HG03280 (cell line): ENCODE measurements around the gene HSD17B12.
"Not testable (repeated sequence)": the region's sequence is repeated elsewhere in the genome, so short reads cannot be mapped to it uniquely, and the experiment has no call there.

Source experiments
- ATAC-seq: cut with Tn5 transposase; IDR thresholded peaks from one replicate; pipeline ENCODE4 v1.9.1; 2021; ENCODE audit warnings: mild to moderate bottlenecking, moderate library complexity; ENCODE audit not compliant: unreplicated experiment

The HSD17B12 gene

GRCh38 chr11:43738600-43739409 lies 58.3 kb downstream of the HSD17B12 start:
- no peak for ATAC-seq

- ATAC-seq: no peak
Observed at GRCh38 chr11:43746670-43747069, 66.1 kb downstream of the HSD17B12 start.

GRCh38 chr11:43747130-43747802 lies 66.7 kb downstream of the HSD17B12 start:
- ATAC-seq: no peak

GRCh38 chr11:43748095-43748494 lies 67.6 kb downstream of the HSD17B12 start:
- ATAC-seq: no peak

GRCh38 chr11:43751726-43752125 lies 71.2 kb downstream of the HSD17B12 start:
- ATAC-seq: no peak

GRCh38 chr11:43756575-43756974 lies 76.0 kb downstream of the HSD17B12 start:
- ATAC-seq: no peak

- no peak for ATAC-seq
Observed at GRCh38 chr11:43758927-43759326, 78.4 kb downstream of the HSD17B12 start.

- no peak for ATAC-seq
Observed at GRCh38 chr11:43760902-43761301, 80.4 kb downstream of the HSD17B12 start.

- ATAC-seq: no peak
Observed at GRCh38 chr11:43765194-43765593, 84.7 kb downstream of the HSD17B12 start.

GRCh38 chr11:43768654-43769053 lies 88.1 kb downstream of the HSD17B12 start:
- ATAC-seq: not testable (repeated sequence)

GRCh38 chr11:43770173-43770572 lies 89.6 kb downstream of the HSD17B12 start:
- ATAC-seq: no peak

GRCh38 chr11:43772733-43773132 lies 92.2 kb downstream of the HSD17B12 start:
- no peak for ATAC-seq

- ATAC-seq: no peak
Observed at GRCh38 chr11:43774786-43775185, 94.2 kb downstream of the HSD17B12 start.

GRCh38 chr11:43779306-43779705 lies 98.8 kb downstream of the HSD17B12 start:
- no peak for ATAC-seq

- ATAC-seq: no peak
Observed at GRCh38 chr11:43784301-43784700, 103.8 kb downstream of the HSD17B12 start.

- ATAC-seq: no peak
Observed at GRCh38 chr11:43784866-43785265, 104.3 kb downstream of the HSD17B12 start.

- no peak for ATAC-seq
Observed at GRCh38 chr11:43785318-43785717, 104.8 kb downstream of the HSD17B12 start.

GRCh38 chr11:43786016-43786415 lies 105.5 kb downstream of the HSD17B12 start:
- no peak for ATAC-seq

- no peak for ATAC-seq
Observed at GRCh38 chr11:43787824-43788223, 107.3 kb downstream of the HSD17B12 start.

GRCh38 chr11:43788421-43788820 lies 107.9 kb downstream of the HSD17B12 start:
- ATAC-seq: no peak

GRCh38 chr11:43789700-43790443 lies 109.3 kb downstream of the HSD17B12 start:
- ATAC-seq: no peak

GRCh38 chr11:43790444-43790794 lies 109.9 kb downstream of the HSD17B12 start:
- ATAC-seq: no peak
